ENCODE data around the gene CHN2.

The CHN2 gene

DNA sequence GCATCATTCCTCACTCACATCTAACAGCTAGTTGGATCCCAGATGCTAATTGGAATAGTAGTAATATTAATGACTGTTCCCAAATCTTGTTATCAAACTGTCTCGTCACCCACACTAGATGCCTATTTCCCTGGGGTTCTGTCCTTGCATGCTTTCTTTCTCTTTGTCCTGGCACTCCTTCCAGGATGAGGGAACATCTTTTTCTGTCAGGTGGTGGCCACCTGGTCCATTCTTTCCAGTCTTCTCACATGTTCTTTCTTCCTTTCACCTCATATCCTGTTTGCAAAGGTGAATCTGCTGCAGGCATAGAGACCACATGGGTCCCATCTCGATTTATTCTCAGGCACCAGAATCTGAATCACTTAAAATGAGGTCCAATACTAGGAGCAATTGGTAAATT is 126.0 kb downstream of the CHN2 start:
- POLR2A ChIA-PET, result no interaction called here
- CTCF ChIA-PET, result no interaction called here
- TF ChIP-seq, protein P1, sequence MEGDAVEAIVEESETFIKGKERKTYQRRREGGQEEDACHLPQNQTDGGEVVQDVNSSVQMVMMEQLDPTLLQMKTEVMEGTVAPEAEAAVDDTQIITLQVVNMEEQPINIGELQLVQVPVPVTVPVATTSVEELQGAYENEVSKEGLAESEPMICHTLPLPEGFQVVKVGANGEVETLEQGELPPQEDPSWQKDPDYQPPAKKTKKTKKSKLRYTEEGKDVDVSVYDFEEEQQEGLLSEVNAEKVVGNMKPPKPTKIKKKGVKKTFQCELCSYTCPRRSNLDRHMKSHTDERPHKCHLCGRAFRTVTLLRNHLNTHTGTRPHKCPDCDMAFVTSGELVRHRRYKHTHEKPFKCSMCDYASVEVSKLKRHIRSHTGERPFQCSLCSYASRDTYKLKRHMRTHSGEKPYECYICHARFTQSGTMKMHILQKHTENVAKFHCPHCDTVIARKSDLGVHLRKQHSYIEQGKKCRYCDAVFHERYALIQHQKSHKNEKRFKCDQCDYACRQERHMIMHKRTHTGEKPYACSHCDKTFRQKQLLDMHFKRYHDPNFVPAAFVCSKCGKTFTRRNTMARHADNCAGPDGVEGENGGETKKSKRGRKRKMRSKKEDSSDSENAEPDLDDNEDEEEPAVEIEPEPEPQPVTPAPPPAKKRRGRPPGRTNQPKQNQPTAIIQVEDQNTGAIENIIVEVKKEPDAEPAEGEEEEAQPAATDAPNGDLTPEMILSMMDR (IDR thresholded peaks at IDR 0.05; ENCODE audit: control extremely low read depth, extremely low read depth, low read depth, missing control alignments), result no peak
- DNase-seq (ENCODE audit: extremely low spot score), result no peak

DNA sequence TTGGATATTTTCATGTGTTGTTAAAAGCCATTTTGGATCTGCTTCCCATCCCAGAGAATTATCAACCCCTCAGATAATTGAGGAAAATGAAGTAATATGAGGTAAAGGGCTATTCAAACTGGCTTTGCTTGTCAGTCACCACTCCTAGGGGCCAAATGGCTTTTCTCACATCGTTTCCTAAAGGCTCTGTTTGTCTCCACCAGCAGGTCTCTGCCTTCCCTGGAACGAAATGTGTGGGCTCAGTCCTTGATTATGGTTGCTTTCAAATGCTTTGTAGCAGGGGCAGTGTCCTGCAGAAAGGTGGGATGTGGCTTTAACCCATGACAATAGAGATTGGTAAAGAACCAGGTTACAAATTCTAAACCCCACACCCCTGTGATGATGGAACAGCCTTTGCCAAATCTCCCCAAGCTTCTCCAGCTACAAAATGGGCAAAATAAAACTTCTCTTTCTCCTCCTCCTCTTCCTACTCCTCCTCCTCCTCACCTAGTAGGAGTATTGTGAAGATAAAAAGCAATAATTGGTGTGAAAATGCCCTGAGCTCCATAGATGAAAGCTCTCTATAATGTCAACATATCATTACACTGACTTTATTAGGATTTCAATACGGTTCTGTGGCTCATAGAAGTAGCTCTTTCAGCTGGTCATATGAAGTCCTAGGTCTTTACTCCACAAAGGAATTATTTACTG is 127.6 kb downstream of the CHN2 start:
- CTCF ChIA-PET, result interaction anchor here (1.5 kb wide), 1 partner anchor 38 kb away, joined by 3 read pairs; no protein-coding TSS in a partner anchor
- TF ChIP-seq, protein P1 (IDR thresholded peaks at IDR 0.05; ENCODE audit: control extremely low read depth, extremely low read depth, low read depth, missing control alignments), result no peak
- no peak for DNase-seq (ENCODE audit: extremely low spot score)
- POLR2A ChIA-PET, result no interaction called here

DNA sequence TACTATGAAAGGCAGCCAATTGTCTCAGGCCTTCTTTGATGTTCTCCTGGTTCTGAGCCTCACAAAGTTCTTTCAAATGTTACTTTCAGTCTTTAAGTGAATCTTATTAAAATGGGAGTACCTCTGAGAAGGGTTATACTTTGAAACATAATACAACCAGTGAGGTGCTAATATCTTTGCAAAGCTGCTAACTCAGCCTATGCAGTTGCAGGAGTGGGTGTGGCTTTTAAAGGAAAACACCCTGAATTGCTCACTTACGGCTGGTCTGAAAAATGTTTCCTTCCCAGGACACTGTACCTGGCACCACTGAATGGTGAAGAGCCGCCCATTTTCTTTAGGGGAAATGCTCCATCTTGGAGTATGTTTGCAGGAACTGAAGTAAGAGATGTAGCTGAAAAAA is 130.9 kb downstream of the CHN2 start:
- DNase-seq (ENCODE audit: extremely low spot score), result no peak
- CTCF ChIA-PET, result interaction anchor here (1.2 kb wide), 1 partner anchor 39 kb away, joined by 3 read pairs; no protein-coding TSS in a partner anchor
- TF ChIP-seq, protein P1 (IDR thresholded peaks at IDR 0.05; ENCODE audit: control extremely low read depth, extremely low read depth, low read depth, missing control alignments), result no peak
- POLR2A ChIA-PET, result no interaction called here

DNA sequence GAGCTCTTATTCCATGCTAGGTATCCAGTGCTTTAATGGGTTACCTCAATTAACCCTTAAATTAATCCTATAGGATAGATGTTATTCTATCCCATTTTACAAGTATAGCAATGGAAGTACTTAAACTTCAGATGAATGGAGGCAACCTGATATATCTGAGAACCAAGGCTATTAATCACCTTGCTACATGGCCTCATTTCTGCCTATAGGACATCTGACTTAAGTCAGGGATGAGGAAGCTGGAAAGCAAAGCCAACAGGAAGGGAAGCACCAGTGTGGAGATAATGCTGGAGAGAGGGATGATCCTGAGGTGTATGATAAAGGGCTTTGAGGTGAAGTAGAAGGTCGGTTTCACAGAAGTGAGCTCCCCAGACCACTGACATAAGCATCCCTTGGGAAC is 132.3 kb downstream of the CHN2 start:
- TF ChIP-seq, protein P1 (IDR thresholded peaks at IDR 0.05; ENCODE audit: control extremely low read depth, extremely low read depth, low read depth, missing control alignments), result no peak
- ChIA-PET CTCF (no interaction called here), POLR2A (no interaction called here)
- no peak for DNase-seq (ENCODE audit: extremely low spot score)

DNA sequence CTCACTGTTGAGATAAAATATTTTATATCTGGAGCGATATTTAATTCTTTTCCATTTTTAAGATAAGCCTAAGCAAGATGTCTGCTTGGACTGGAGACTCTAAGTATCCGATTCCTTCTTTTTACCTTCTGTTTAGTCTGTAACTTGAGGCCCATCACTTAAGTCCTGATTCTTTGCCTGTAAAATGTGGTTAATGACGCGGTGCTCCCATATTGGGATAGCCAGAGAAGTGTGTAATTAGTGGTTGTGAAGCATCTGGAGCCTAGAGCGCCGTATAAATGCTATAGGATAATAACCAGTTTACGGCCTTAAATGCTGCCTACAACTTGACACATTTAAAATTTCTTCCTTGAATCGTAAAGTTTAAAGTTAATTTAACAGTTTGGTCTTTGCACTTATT is 132.9 kb downstream of the CHN2 start:
- ChIA-PET POLR2A (no interaction called here), CTCF (no interaction called here)
- DNase-seq (ENCODE audit: extremely low spot score), result no peak
- TF ChIP-seq, protein P1 (IDR thresholded peaks at IDR 0.05; ENCODE audit: control extremely low read depth, extremely low read depth, low read depth, missing control alignments), result no peak

DNA sequence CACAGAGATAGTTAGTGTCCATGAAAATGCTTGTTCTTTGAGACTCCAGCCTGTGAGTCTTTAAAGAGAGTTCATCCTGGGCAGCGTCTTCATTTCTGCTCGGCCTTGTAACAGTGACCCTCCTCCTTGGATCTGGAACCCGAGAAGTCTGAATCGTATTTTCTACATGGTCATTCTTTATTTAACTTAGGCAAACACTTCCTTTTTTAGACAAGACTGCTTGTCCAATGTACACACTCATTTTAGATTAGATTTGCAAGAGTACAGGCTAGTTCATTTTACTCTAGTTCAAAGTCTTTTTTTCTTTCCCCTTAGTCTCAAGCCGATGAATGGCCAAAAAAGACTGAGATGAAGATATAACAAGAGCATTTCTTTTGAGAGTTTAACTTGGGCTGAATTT is 133.5 kb downstream of the CHN2 start:
- DNase-seq (ENCODE audit: extremely low spot score), result no peak
- ChIA-PET POLR2A (no interaction called here), CTCF (no interaction called here)

More for the DNA sequence above, 133.5 kb downstream of the CHN2 start:
- TF ChIP-seq, protein P1 (IDR thresholded peaks at IDR 0.05; ENCODE audit: control extremely low read depth, extremely low read depth, low read depth, missing control alignments), result no peak

Data from GM10248 (cell line).